Fibroblast of lung (primary cell): Measurements from ENCODE around the gene SYT9. TPM values are rescaled to one million over a fixed set of nuclear protein-coding genes. Genes with fewer than 3 reads are reported as not detected.

Source experiments
- DNase-seq, 2 donors: peaks; one replicate each; pipeline versions ENCODE4 v3.0.0 to v3.0.0-alpha.2; 2010; ENCODE audit warnings: low read depth in 2 of 2
- H2AFZ ChIP-seq: 2 replicates; pipeline ENCODE4 v1.5.1; 2012; ENCODE audit warnings: low read length, control low read depth, inconsistent platforms
- H3K27ac ChIP-seq: 2 replicates; pipeline ENCODE4 v1.5.1; 2011; ENCODE audit warnings: low read length, control low read depth; ENCODE audit not compliant: insufficient read depth
- H3K27me3 ChIP-seq: 2 replicates; pipeline ENCODE4 v1.5.1; 2011; ENCODE audit warnings: mild to moderate bottlenecking, low read length; ENCODE audit not compliant: control insufficient read depth, insufficient read depth
- H3K36me3 ChIP-seq: 2 replicates; pipeline ENCODE4 v1.5.1; 2011; ENCODE audit warnings: low read length; ENCODE audit not compliant: control insufficient read depth, insufficient read depth
- H3K4me1 ChIP-seq: 2 replicates; pipeline ENCODE4 v1.5.1; 2011; ENCODE audit warnings: low read length; ENCODE audit not compliant: control insufficient read depth, insufficient read depth; ENCODE audit errors: extremely low read depth
- H3K4me2 ChIP-seq: 2 replicates; pipeline ENCODE4 v1.5.1; 2011; ENCODE audit warnings: low read length, control low read depth; ENCODE audit not compliant: insufficient read depth; ENCODE audit errors: extremely low read depth
- H3K4me3 ChIP-seq, 4 experiments: fragments of 200-600 bp in 1 of 4; sonication (generic) in 1 of 4; replicated peaks in 1 of 4; 2 replicates each; pipeline ENCODE4 v1.5.1; 2011 to 2016; ENCODE audit warnings: low read length in 4 of 4, low read depth in 3 of 4, mild to moderate bottlenecking in 3 of 4, control low read depth in 2 of 4, inconsistent platforms in 1 of 4, mixed read lengths in 1 of 4; ENCODE audit not compliant: insufficient read depth in 1 of 4; ENCODE audit errors: control extremely low read depth in 1 of 4
- H3K79me2 ChIP-seq: 2 replicates; pipeline ENCODE4 v1.5.1; 2012; ENCODE audit warnings: mild to moderate bottlenecking, low read length, inconsistent platforms; ENCODE audit not compliant: control insufficient read depth, insufficient read depth
- H3K9ac ChIP-seq: 2 replicates; pipeline ENCODE4 v1.5.1; 2011; ENCODE audit warnings: mild to moderate bottlenecking, low read length, control low read depth; ENCODE audit not compliant: insufficient read depth
- H3K9me3 ChIP-seq: 2 replicates; pipeline ENCODE4 v1.5.1; 2012; ENCODE audit warnings: low read depth, low read length; ENCODE audit not compliant: control insufficient read depth, insufficient read depth
- H4K20me1 ChIP-seq: 2 replicates; pipeline ENCODE4 v1.5.1; 2011; ENCODE audit warnings: low read length; ENCODE audit not compliant: control insufficient read depth, insufficient read depth; ENCODE audit errors: extremely low read depth
- CTCF ChIP-seq, 2 donors: IDR thresholded peaks in 1 of 2; conservative IDR thresholded peaks in 1 of 2; 1 replicate in 1 of 2; 2 replicates in 1 of 2; pipeline ENCODE4 v1.5.1; 2011 to 2012; ENCODE audit warnings: low read length in 2 of 2, control low read depth in 1 of 2, inconsistent platforms in 1 of 2, low read depth in 1 of 2, mild to moderate bottlenecking in 1 of 2
- EZH2 ChIP-seq: IDR thresholded peaks from 2 replicates; pipeline ENCODE4 v1.5.1; 2012; ENCODE audit warnings: low read length, control low read depth, mild to moderate bottlenecking; ENCODE audit errors: missing control alignments
- polyA plus RNA-seq, 2 donors: library from polyadenylated mRNA; depleted of rRNA in 1 of 2; stranded (reverse) in 1 of 2; unstranded in 1 of 2; fragments of >200 nt; gene quantifications; 2 replicates each; pipeline ENCODE4 v1.2.1, GENCODE V29; 2011 to 2012; ENCODE audit warnings: missing spikeins in 1 of 2
- total RNA-seq: library from RNA; depleted of rRNA; stranded (reverse); fragments of >200 nt; gene quantifications from 2 replicates; pipeline ENCODE4 v1.2.1, GENCODE V29; 2014

Gene SYT9
- total and polyA plus RNA-seq, 2 donors (not counting 1 experiment from before 2014, with no cell fraction given) = not detected

GRCh38 chr11:7278314-7278917, 26.7 kb downstream of the SYT9 start:
- no peak overlapping the region for H3K4me2 ChIP-seq
- H3K4me3 ChIP-seq = no peak overlapping the region
- peak; percentile 15 to 40 for DNase-seq
- H3K27ac ChIP-seq = no peak overlapping the region
- no peaks in the 10 kb centered on the region for H3K36me3 ChIP-seq
- TF ChIP-seq CTCF (conservative IDR thresholded peaks at IDR 0.05 in 1 of 2, IDR thresholded peaks at IDR 0.05 in 1 of 2; ENCODE audit: low read depth in 1 of 2, low read length in 2 of 2) (peak; percentile 66 to 80), EZH2 (no peak)
- H3K4me1 ChIP-seq = no peaks in the 10 kb centered on the region
- no peaks in the 10 kb centered on the region for H3K79me2 ChIP-seq
- no peaks in the 10 kb centered on the region for H4K20me1 ChIP-seq
- H3K9me3 ChIP-seq = no peaks in the 10 kb centered on the region
- H3K27me3 ChIP-seq = no peaks in the 10 kb centered on the region
- no peak overlapping the region for H3K9ac ChIP-seq
- H2AFZ ChIP-seq = no peak overlapping the region

- no peaks in the 10 kb centered on the region for H3K4me1 ChIP-seq
- H4K20me1 ChIP-seq = no peaks in the 10 kb centered on the region
- H3K27me3 ChIP-seq = no peaks in the 10 kb centered on the region
- no peaks in the 10 kb centered on the region for H3K79me2 ChIP-seq
- DNase-seq = no peak
- H3K9me3 ChIP-seq = no peaks in the 10 kb centered on the region
- no peak for TF ChIP-seq CTCF (conservative IDR thresholded peaks at IDR 0.05 in 1 of 2, IDR thresholded peaks at IDR 0.05 in 1 of 2; ENCODE audit: low read depth in 1 of 2, low read length in 2 of 2)
- TF ChIP-seq EZH2 = no peak
- no peak overlapping the region for H3K4me3 ChIP-seq
- H3K9ac ChIP-seq = no peak overlapping the region
- no peak overlapping the region for H2AFZ ChIP-seq
- no peak overlapping the region for H3K27ac ChIP-seq
- no peaks in the 10 kb centered on the region for H3K36me3 ChIP-seq
- H3K4me2 ChIP-seq = no peak overlapping the region
Observed at GRCh38 chr11:7279676-7280075, 28.0 kb downstream of the SYT9 start.

GRCh38 chr11:7281079-7281478, 29.4 kb downstream of the SYT9 start:
- DNase-seq = peak in 1 of 2 donors; percentile 2
- no peak overlapping the region for H3K9ac ChIP-seq
- no peak overlapping the region for H3K4me3 ChIP-seq
- H3K27ac ChIP-seq = no peak overlapping the region
- no peak for TF ChIP-seq CTCF (conservative IDR thresholded peaks at IDR 0.05 in 1 of 2, IDR thresholded peaks at IDR 0.05 in 1 of 2; ENCODE audit: low read depth in 1 of 2, low read length in 2 of 2)
- TF ChIP-seq EZH2 = no peak
- H3K4me1 ChIP-seq = no peaks in the 10 kb centered on the region
- H3K36me3 ChIP-seq = no peaks in the 10 kb centered on the region
- no peak overlapping the region for H2AFZ ChIP-seq
- H4K20me1 ChIP-seq = no peaks in the 10 kb centered on the region
- H3K4me2 ChIP-seq = no peak overlapping the region
- no peaks in the 10 kb centered on the region for H3K9me3 ChIP-seq
- H3K79me2 ChIP-seq = no peaks in the 10 kb centered on the region
- H3K27me3 ChIP-seq = no peaks in the 10 kb centered on the region
